ENCODE results near the gene TBCA. TPM values are rescaled to one million over a fixed set of nuclear protein-coding genes. Genes with fewer than 3 reads are reported as not detected.

The TBCA gene
- total and polyA plus RNA-seq, 2 donors (not counting 3 experiments of a cell fraction or from before 2014, with no cell fraction given), result 48.2 to 206 TPM

- intact Hi-C loops (cut with micrococcal nuclease), result no loop called here
- POLR2A ChIA-PET, result no interaction called here
Measured at GRCh38 chr5:77795268-77795667, 19.1 kb upstream of the TBCA start.

GRCh38 chr5:77791926-77792325 is 15.8 kb upstream of the TBCA start:
- H3K9me1 ChIP-seq (replicated peaks; ENCODE audit: control insufficient read depth, extremely low read depth, insufficient read depth, low read length), result no peaks in the 10 kb centered on the region
- no peak overlapping the region for H3K4me2 ChIP-seq (ENCODE audit: insufficient read depth, low read length)
- CTCF ChIA-PET, result no interaction called here
- no TSS peak for BruUV-seq (replicated peaks)
- no peak overlapping the region for H3K9ac ChIP-seq (replicated peaks; ENCODE audit: extremely low read depth, insufficient read depth, low read length)
- H3K36me3 ChIP-seq (ENCODE audit: control insufficient read depth in 2 of 2, extremely low read depth in 1 of 2, insufficient read depth in 2 of 2, low read length in 2 of 2), result no peaks in the 10 kb centered on the region
- no peak overlapping the region for H2AFZ ChIP-seq (ENCODE audit: low read depth, low read length)
- POLR2A ChIA-PET, result no interaction called here
- FAIRE-seq, result no peak
- peaks cover 0 to 37% of the 10 kb centered on the region in 2 experiments for H3K27me3 ChIP-seq (ENCODE audit: control insufficient read depth in 2 of 2, insufficient read depth in 2 of 2, low read length in 2 of 2)
- H3K4me3 ChIP-seq (replicated peaks in 1 of 3; ENCODE audit: insufficient read depth in 1 of 3, low read depth in 1 of 3, low read length in 3 of 3), result no peak overlapping the region
- no peaks in the 10 kb centered on the region for H3K9me3 ChIP-seq (replicated peaks; ENCODE audit: control insufficient read depth, insufficient read depth, low read length)
- no peaks in the 10 kb centered on the region for H3K79me2 ChIP-seq (ENCODE audit: control insufficient read depth, insufficient read depth, low read length)
- dilution Hi-C loops (cut with MboI; ENCODE audit: extremely low pct_ligation_motif_present, low sequenced_read_pairs) (no loop called here), intact Hi-C loops (cut with micrococcal nuclease) (no loop called here)
- no peak overlapping the region for H3K27ac ChIP-seq (ENCODE audit: insufficient read depth, low read depth, low read length)
- DNase-seq (ENCODE audit: low read depth, low spot score), result no peak
- H3K4me1 ChIP-seq (ENCODE audit: control insufficient read depth, extremely low read depth, insufficient read depth, low read length), result no peaks in the 10 kb centered on the region
- TF ChIP-seq JUN (IDR thresholded peaks at IDR 0.05; ENCODE audit: borderline replicate concordance, insufficient read depth, insufficient read length, low read depth), result no peak
- no peak for TF ChIP-seq POLR2A (IDR thresholded peaks at IDR 0.05; ENCODE audit: low read depth, low read length)
- TF ChIP-seq MYC (IDR thresholded peaks at IDR 0.05; ENCODE audit: low read depth, low read length), result no peak
- TF ChIP-seq FOS (IDR thresholded peaks at IDR 0.05; ENCODE audit: borderline replicate concordance, insufficient read depth, low read length), result no peak
- TF ChIP-seq GATA2 (IDR thresholded peaks at IDR 0.05; ENCODE audit: insufficient read depth, insufficient read length, low read depth, low read length), result no peak
- no peak for TF ChIP-seq EZH2 (IDR thresholded peaks at IDR 0.05; ENCODE audit: borderline replicate concordance, low read depth, low read length, severe bottlenecking)
- TF ChIP-seq, protein P1, sequence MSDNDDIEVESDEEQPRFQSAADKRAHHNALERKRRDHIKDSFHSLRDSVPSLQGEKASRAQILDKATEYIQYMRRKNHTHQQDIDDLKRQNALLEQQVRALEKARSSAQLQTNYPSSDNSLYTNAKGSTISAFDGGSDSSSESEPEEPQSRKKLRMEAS (IDR thresholded peaks at IDR 0.05; ENCODE audit: insufficient read depth, insufficient read length), result no peak
- no peak for TF ChIP-seq POLR2AphosphoS5 (IDR thresholded peaks at IDR 0.05; ENCODE audit: insufficient read depth, low read depth, low read length)
- TF ChIP-seq, protein P2, sequence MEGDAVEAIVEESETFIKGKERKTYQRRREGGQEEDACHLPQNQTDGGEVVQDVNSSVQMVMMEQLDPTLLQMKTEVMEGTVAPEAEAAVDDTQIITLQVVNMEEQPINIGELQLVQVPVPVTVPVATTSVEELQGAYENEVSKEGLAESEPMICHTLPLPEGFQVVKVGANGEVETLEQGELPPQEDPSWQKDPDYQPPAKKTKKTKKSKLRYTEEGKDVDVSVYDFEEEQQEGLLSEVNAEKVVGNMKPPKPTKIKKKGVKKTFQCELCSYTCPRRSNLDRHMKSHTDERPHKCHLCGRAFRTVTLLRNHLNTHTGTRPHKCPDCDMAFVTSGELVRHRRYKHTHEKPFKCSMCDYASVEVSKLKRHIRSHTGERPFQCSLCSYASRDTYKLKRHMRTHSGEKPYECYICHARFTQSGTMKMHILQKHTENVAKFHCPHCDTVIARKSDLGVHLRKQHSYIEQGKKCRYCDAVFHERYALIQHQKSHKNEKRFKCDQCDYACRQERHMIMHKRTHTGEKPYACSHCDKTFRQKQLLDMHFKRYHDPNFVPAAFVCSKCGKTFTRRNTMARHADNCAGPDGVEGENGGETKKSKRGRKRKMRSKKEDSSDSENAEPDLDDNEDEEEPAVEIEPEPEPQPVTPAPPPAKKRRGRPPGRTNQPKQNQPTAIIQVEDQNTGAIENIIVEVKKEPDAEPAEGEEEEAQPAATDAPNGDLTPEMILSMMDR (IDR thresholded peaks at IDR 0.05; ENCODE audit: extremely low read depth in 1 of 2, insufficient read depth in 1 of 2, low read depth in 1 of 2, low read length in 2 of 2), result no peak
- H4K20me1 ChIP-seq (replicated peaks; ENCODE audit: control insufficient read depth, extremely low read depth, insufficient read depth, low read length), result no peaks in the 10 kb centered on the region

More at GRCh38 chr5:77795268-77795667, 19.1 kb upstream of the TBCA start:
- Histone ChIP-seq H2AFZ (ENCODE audit: low read depth, low read length) (no peak overlapping the region), H3K4me2 (ENCODE audit: insufficient read depth, low read length) (no peak overlapping the region), H3K4me3 (replicated peaks in 1 of 3; ENCODE audit: insufficient read depth in 1 of 3, low read depth in 1 of 3, low read length in 3 of 3) (no peak overlapping the region), H3K36me3 (ENCODE audit: control insufficient read depth in 2 of 2, extremely low read depth in 1 of 2, insufficient read depth in 2 of 2, low read length in 2 of 2) (no peaks in the 10 kb centered on the region), H4K20me1 (replicated peaks; ENCODE audit: control insufficient read depth, extremely low read depth, insufficient read depth, low read length) (no peaks in the 10 kb centered on the region), H3K9me1 (replicated peaks; ENCODE audit: control insufficient read depth, extremely low read depth, insufficient read depth, low read length) (no peaks in the 10 kb centered on the region), H3K9ac (replicated peaks; ENCODE audit: extremely low read depth, insufficient read depth, low read length) (no peak overlapping the region), H3K4me1 (ENCODE audit: control insufficient read depth, extremely low read depth, insufficient read depth, low read length) (peaks cover 2% of the 10 kb centered on the region), H3K79me2 (ENCODE audit: control insufficient read depth, insufficient read depth, low read length) (no peaks in the 10 kb centered on the region), H3K27ac (ENCODE audit: insufficient read depth, low read depth, low read length) (no peak overlapping the region), H3K27me3 (ENCODE audit: control insufficient read depth in 2 of 2, insufficient read depth in 2 of 2, low read length in 2 of 2) (peaks cover 18 to 55% of the 10 kb centered on the region in 2 experiments), H3K9me3 (replicated peaks; ENCODE audit: control insufficient read depth, insufficient read depth, low read length) (no peaks in the 10 kb centered on the region)
- BruUV-seq (replicated peaks), result no TSS peak
- dilution Hi-C loops (cut with MboI; ENCODE audit: extremely low pct_ligation_motif_present, low sequenced_read_pairs), result no loop called here
- FAIRE-seq, result no peak
- no peak for DNase-seq (ENCODE audit: low read depth, low spot score)
- CTCF ChIA-PET, result no interaction called here
- no peak for TF ChIP-seq MYC (IDR thresholded peaks at IDR 0.05; ENCODE audit: low read depth, low read length)
- TF ChIP-seq JUN (IDR thresholded peaks at IDR 0.05; ENCODE audit: borderline replicate concordance, insufficient read depth, insufficient read length, low read depth), result no peak
- TF ChIP-seq POLR2AphosphoS5 (IDR thresholded peaks at IDR 0.05; ENCODE audit: insufficient read depth, low read depth, low read length), result no peak
- TF ChIP-seq FOS (IDR thresholded peaks at IDR 0.05; ENCODE audit: borderline replicate concordance, insufficient read depth, low read length), result no peak

Measured in endothelial cell of umbilical vein (primary cell).